HepG2 (cell line): ENCODE results near the gene SH3YL1. TPM values are rescaled to one million over a fixed set of nuclear protein-coding genes. Genes with fewer than 3 reads are reported as not detected.
A peak's percentile ranks its signal among the peaks of the same experiment; 100 is the strongest.

Experiments
- CENPX ChIP-seq: sonication (generic); formaldehyde crosslinking; IDR thresholded peaks from 2 replicates; pipeline ENCODE4 v1.9.0; 2021; ENCODE audit warnings: mild to moderate bottlenecking, missing genetic modification reagents, moderate library complexity
- HHEX ChIP-seq: IDR thresholded peaks from 2 replicates; pipeline ENCODE4 v1.6.1; 2016; ENCODE audit warnings: control low read depth
- KLF6 ChIP-seq: IDR thresholded peaks from 2 replicates; pipeline ENCODE4 v1.8.0; 2016; ENCODE audit warnings: missing biosample characterization, missing genetic modification reagents
- MBNL3 ChIP-seq: fragments of 250-450 bp; sonication (Bioruptor Pico); conservative IDR thresholded peaks from 2 replicates; pipeline ENCODE4 v1.8.0; 2022; ENCODE audit warnings: mild to moderate bottlenecking, inconsistent platforms
- NFKB2 ChIP-seq: sonication (generic); formaldehyde crosslinking; IDR thresholded peaks from 2 replicates; pipeline ENCODE4 v1.4.0; 2020; ENCODE audit warnings: missing genetic modification reagents, borderline replicate concordance
- PLRG1 ChIP-seq: fragments of 450-650 bp; conservative IDR thresholded peaks from 2 replicates; pipeline ENCODE4 v1.6.1; 2016
- RBM39 ChIP-seq: fragments of 200-400 bp; formaldehyde crosslinking; IDR thresholded peaks from one replicate; pipeline ENCODE4 v1.6.1; 2018; ENCODE audit warnings: antibody characterized with exemption, mild to moderate bottlenecking, low read depth, low read length; ENCODE audit not compliant: poor library complexity, severe bottlenecking
- SMARCC2 ChIP-seq: fragments of 450-650 bp; IDR thresholded peaks from 2 replicates; pipeline ENCODE4 v1.6.1; 2017; ENCODE audit warnings: antibody characterized with exemption, mild to moderate bottlenecking
- SNRNP70 ChIP-seq: fragments of 200-400 bp; formaldehyde crosslinking; IDR thresholded peaks from 2 replicates; pipeline ENCODE4 v1.6.1; 2017; ENCODE audit warnings: mild to moderate bottlenecking, low read depth, low read length, moderate library complexity
- TGIF2 ChIP-seq: IDR thresholded peaks from 2 replicates; pipeline ENCODE4 v1.6.1; 2016; ENCODE audit warnings: control low read depth, missing compliant biosample characterization
- ZNF441 ChIP-seq: sonication (generic); formaldehyde crosslinking; IDR thresholded peaks from 2 replicates; pipeline ENCODE4 v1.7.0; 2021; ENCODE audit warnings: missing genetic modification reagents, borderline replicate concordance
- ZNF569 ChIP-seq: sonication (generic); formaldehyde crosslinking; IDR thresholded peaks from 2 replicates; pipeline ENCODE4 v1.5.0; 2020; ENCODE audit warnings: mild to moderate bottlenecking, missing genetic modification reagents, moderate library complexity, borderline replicate concordance
- ZNF605 ChIP-seq: sonication (generic); formaldehyde crosslinking; IDR thresholded peaks from 2 replicates; pipeline ENCODE4 v1.8.0; 2022; ENCODE audit warnings: mild to moderate bottlenecking, missing genetic modification reagents
- ZSCAN25 ChIP-seq: sonication (generic); formaldehyde crosslinking; IDR thresholded peaks from 2 replicates; pipeline ENCODE4 v1.8.0; 2022; ENCODE audit warnings: mild to moderate bottlenecking, missing genetic modification reagents
- polyA plus RNA-seq, 8 experiments: library from polyadenylated mRNA; depleted of rRNA in 3 of 8; stranded (reverse) in 7 of 8; unstranded in 1 of 8; fragments of >200 nt; fragmentation: Illumina TruSeq in 4 of 8; extraction: Trizol in 4 of 8; gene quantifications; 2 replicates each; pipeline versions ENCODE4 v1.2.1 to v1.2.3, GENCODE V29; 2011 to 2016; ENCODE audit warnings: low read depth in 4 of 8, missing spikeins in 1 of 8, mixed read lengths in 1 of 8; ENCODE audit not compliant: insufficient read depth in 1 of 8
- total RNA-seq, 5 experiments: library from RNA; depleted of rRNA; stranded (reverse); fragments of >200 nt; fragmentation: Illumina TruSeq; extraction: Trizol; gene quantifications; 2 replicates each; pipeline ENCODE4 v1.2.3, GENCODE V29; 2016; ENCODE audit warnings: low read depth in 1 of 5
- TF ChIP-seq, protein P1 (sequence below): sonication (generic); formaldehyde crosslinking; IDR thresholded peaks from 2 replicates; pipeline ENCODE4 v1.4.0; 2020; ENCODE audit warnings: missing genetic modification reagents, borderline replicate concordance
- TF ChIP-seq, protein P2 (sequence below): sonication (generic); formaldehyde crosslinking; conservative IDR thresholded peaks from 2 replicates; pipeline ENCODE4 v1.4.0; 2020; ENCODE audit warnings: missing genetic modification reagents
- TF ChIP-seq, protein P3 (sequence below): sonication (generic); formaldehyde crosslinking; IDR thresholded peaks from 2 replicates; pipeline ENCODE4 v1.4.0; 2020; ENCODE audit warnings: missing genetic modification reagents
- TF ChIP-seq, protein P4 (sequence below): sonication (generic); IDR thresholded peaks from 2 replicates; pipeline ENCODE4 v1.6.1; 2016; ENCODE audit warnings: low read depth, borderline replicate concordance
- TF ChIP-seq, protein P5 (sequence below): IDR thresholded peaks from 2 replicates; pipeline ENCODE4 v1.6.1; 2016

SH3YL1 gene
- total and polyA plus RNA-seq, 2 of the 13 experiments (the other 11 are each of a cell fraction or from before 2014, with no cell fraction given), result 13.0 to 48.2 TPM

DNA sequence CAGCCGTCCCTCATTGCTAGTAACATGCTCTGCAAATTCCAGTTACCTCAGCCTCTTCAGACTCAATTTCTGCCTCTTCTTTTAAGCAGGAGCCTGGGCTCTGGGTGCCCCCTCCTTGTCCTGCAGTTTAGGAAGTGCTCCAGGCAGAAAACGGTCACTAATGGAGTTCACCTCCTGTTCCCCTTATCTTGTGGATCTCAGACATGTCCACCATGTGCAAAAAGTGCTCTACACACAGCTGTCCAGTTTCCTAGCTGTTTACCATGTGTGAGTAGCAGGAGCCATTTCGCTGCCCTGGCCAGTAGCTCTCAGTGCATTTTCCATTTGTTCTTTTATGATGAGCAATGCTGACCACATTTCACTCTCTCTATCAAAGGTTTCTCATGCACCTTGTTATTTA lies 4.9 kb downstream of the SH3YL1 start (continued):
- TF ChIP-seq KLF6 (no peak), SMARCC2 (no peak), NFKB2 (CRISPR knock-in tag) (no peak), MBNL3 (no peak), PLRG1 (no peak), ZNF441 (CRISPR knock-in tag) (no peak), ZNF569 (CRISPR knock-in tag) (no peak), ZSCAN25 (CRISPR knock-in tag) (no peak), SNRNP70 (no peak), TGIF2 (CRISPR knock-in tag) (no peak), ZNF605 (peak; percentile 45; the same call in 1 of the 2 replicates), RBM39 (no peak), HHEX (CRISPR knock-in tag) (no peak), CENPX (no peak)
- TF ChIP-seq, protein P1, sequence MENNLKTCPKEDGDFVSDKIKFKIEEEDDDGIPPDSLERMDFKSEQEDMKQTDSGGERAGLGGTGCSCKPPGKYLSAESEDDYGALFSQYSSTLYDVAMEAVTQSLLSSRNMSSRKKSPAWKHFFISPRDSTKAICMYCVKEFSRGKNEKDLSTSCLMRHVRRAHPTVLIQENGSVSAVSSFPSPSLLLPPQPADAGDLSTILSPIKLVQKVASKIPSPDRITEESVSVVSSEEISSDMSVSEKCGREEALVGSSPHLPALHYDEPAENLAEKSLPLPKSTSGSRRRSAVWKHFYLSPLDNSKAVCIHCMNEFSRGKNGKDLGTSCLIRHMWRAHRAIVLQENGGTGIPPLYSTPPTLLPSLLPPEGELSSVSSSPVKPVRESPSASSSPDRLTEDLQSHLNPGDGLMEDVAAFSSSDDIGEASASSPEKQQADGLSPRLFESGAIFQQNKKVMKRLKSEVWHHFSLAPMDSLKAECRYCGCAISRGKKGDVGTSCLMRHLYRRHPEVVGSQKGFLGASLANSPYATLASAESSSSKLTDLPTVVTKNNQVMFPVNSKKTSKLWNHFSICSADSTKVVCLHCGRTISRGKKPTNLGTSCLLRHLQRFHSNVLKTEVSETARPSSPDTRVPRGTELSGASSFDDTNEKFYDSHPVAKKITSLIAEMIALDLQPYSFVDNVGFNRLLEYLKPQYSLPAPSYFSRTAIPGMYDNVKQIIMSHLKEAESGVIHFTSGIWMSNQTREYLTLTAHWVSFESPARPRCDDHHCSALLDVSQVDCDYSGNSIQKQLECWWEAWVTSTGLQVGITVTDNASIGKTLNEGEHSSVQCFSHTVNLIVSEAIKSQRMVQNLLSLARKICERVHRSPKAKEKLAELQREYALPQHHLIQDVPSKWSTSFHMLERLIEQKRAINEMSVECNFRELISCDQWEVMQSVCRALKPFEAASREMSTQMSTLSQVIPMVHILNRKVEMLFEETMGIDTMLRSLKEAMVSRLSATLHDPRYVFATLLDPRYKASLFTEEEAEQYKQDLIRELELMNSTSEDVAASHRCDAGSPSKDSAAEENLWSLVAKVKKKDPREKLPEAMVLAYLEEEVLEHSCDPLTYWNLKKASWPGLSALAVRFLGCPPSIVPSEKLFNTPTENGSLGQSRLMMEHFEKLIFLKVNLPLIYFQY (CRISPR knock-in tag), result no peak
- TF ChIP-seq, protein P2, sequence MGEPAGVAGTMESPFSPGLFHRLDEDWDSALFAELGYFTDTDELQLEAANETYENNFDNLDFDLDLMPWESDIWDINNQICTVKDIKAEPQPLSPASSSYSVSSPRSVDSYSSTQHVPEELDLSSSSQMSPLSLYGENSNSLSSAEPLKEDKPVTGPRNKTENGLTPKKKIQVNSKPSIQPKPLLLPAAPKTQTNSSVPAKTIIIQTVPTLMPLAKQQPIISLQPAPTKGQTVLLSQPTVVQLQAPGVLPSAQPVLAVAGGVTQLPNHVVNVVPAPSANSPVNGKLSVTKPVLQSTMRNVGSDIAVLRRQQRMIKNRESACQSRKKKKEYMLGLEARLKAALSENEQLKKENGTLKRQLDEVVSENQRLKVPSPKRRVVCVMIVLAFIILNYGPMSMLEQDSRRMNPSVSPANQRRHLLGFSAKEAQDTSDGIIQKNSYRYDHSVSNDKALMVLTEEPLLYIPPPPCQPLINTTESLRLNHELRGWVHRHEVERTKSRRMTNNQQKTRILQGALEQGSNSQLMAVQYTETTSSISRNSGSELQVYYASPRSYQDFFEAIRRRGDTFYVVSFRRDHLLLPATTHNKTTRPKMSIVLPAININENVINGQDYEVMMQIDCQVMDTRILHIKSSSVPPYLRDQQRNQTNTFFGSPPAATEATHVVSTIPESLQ, result no peak
- TF ChIP-seq, protein P3, sequence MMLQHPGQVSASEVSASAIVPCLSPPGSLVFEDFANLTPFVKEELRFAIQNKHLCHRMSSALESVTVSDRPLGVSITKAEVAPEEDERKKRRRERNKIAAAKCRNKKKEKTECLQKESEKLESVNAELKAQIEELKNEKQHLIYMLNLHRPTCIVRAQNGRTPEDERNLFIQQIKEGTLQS (CRISPR knock-in tag), result no peak
- TF ChIP-seq, protein P4, sequence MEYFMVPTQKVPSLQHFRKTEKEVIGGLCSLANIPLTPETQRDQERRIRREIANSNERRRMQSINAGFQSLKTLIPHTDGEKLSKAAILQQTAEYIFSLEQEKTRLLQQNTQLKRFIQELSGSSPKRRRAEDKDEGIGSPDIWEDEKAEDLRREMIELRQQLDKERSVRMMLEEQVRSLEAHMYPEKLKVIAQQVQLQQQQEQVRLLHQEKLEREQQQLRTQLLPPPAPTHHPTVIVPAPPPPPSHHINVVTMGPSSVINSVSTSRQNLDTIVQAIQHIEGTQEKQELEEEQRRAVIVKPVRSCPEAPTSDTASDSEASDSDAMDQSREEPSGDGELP, result peak; percentile 46; the same call in 1 of the 2 replicates
- TF ChIP-seq, protein P5, sequence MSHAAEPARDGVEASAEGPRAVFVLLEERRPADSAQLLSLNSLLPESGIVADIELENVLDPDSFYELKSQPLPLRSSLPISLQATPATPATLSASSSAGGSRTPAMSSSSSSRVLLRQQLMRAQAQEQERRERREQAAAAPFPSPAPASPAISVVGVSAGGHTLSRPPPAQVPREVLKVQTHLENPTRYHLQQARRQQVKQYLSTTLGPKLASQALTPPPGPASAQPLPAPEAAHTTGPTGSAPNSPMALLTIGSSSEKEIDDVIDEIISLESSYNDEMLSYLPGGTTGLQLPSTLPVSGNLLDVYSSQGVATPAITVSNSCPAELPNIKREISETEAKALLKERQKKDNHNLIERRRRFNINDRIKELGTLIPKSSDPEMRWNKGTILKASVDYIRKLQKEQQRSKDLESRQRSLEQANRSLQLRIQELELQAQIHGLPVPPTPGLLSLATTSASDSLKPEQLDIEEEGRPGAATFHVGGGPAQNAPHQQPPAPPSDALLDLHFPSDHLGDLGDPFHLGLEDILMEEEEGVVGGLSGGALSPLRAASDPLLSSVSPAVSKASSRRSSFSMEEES, result no peak
